NCI-H146 treated with DMSO at 0.1 percent for 48 hours (cell line): ENCODE measurements around the gene KCNIP2.

Experiments used
- DNase-seq: peaks from one replicate; lab custom pipeline; 2025; ENCODE audit not compliant: unreplicated experiment; lab: John Stamatoyannopoulos, UW

Gene KCNIP2

GRCh38 chr10:101851411-101852116 is 8.0 kb upstream of the KCNIP2 start:
- no peak for DNase-seq

- no peak for DNase-seq
Measured at GRCh38 chr10:101850749-101851148, 7.1 kb upstream of the KCNIP2 start.

GRCh38 chr10:101848894-101849351 is 5.3 kb upstream of the KCNIP2 start:
- DNase-seq = no peak

GRCh38 chr10:101848408-101848807 is 4.8 kb upstream of the KCNIP2 start:
- DNase-seq = no peak

GRCh38 chr10:101845893-101846292 is 2.3 kb upstream of the KCNIP2 start:
- DNase-seq = no peak

GRCh38 chr10:101841826-101842225 is 1.8 kb downstream of the KCNIP2 start:
- no peak for DNase-seq

- DNase-seq = peak; percentile 50
Measured at GRCh38 chr10:101840741-101841453, 2.7 kb downstream of the KCNIP2 start.

- DNase-seq = peak; percentile 20
Measured at GRCh38 chr10:101840102-101840684, 3.4 kb downstream of the KCNIP2 start.

- DNase-seq = no peak
Measured at GRCh38 chr10:101839416-101840063, 4.1 kb downstream of the KCNIP2 start.

GRCh38 chr10:101839002-101839401 is 4.6 kb downstream of the KCNIP2 start:
- no peak for DNase-seq

GRCh38 chr10:101838416-101838970 is 5.1 kb downstream of the KCNIP2 start:
- no peak for DNase-seq

GRCh38 chr10:101837748-101838147 is 5.9 kb downstream of the KCNIP2 start:
- DNase-seq = no peak

- DNase-seq = no peak
Measured at GRCh38 chr10:101835362-101835761, 8.2 kb downstream of the KCNIP2 start.

- DNase-seq = no peak
Measured at GRCh38 chr10:101834341-101834740, 9.3 kb downstream of the KCNIP2 start.

GRCh38 chr10:101833466-101833865 is 10.1 kb downstream of the KCNIP2 start:
- DNase-seq = no peak

GRCh38 chr10:101832325-101832771 is 11.3 kb downstream of the KCNIP2 start:
- DNase-seq = no peak

- DNase-seq = no peak
Measured at GRCh38 chr10:101831169-101831811, 12.3 kb downstream of the KCNIP2 start.

- DNase-seq = peak; percentile 80
Measured at GRCh38 chr10:101830322-101831168, 13.1 kb downstream of the KCNIP2 start.

GRCh38 chr10:101829561-101830315 is 13.9 kb downstream of the KCNIP2 start:
- peak; percentile 46 for DNase-seq
